ENCODE results near the gene CDC5L.

The CDC5L gene

GRCh38 chr6:44481056-44481455 lies 93.5 kb downstream of the CDC5L start:
- TF ChIP-seq POLR2AphosphoS5 (IDR thresholded peaks at IDR 0.05; ENCODE audit: low read depth, low read length), result no peak
- no peak for TF ChIP-seq TAF1 (IDR thresholded peaks at IDR 0.05; ENCODE audit: low read depth, low read length)
- no peak for TF ChIP-seq PAX5 (IDR thresholded peaks at IDR 0.05; ENCODE audit: insufficient read depth, low read length, severe bottlenecking)
- TF ChIP-seq POLR2A (IDR thresholded peaks at IDR 0.05; ENCODE audit: low read depth, low read length), result no peak
- no peak for TF ChIP-seq SPI1 (IDR thresholded peaks at IDR 0.05; ENCODE audit: low read depth, low read length)
- TF ChIP-seq POU2F2 (IDR thresholded peaks at IDR 0.05; ENCODE audit: low read depth, low read length), result no peak
- DNase-seq (ENCODE audit: insufficient read length, low spot score), result no peak
- FAIRE-seq, result no peak

GRCh38 chr6:44481760-44482159 lies 94.3 kb downstream of the CDC5L start:
- TF ChIP-seq POU2F2 (IDR thresholded peaks at IDR 0.05; ENCODE audit: low read depth, low read length) (no peak), PAX5 (IDR thresholded peaks at IDR 0.05; ENCODE audit: insufficient read depth, low read length, severe bottlenecking) (no peak), TAF1 (IDR thresholded peaks at IDR 0.05; ENCODE audit: low read depth, low read length) (no peak), POLR2AphosphoS5 (IDR thresholded peaks at IDR 0.05; ENCODE audit: low read depth, low read length) (no peak), SPI1 (IDR thresholded peaks at IDR 0.05; ENCODE audit: low read depth, low read length) (no peak), POLR2A (IDR thresholded peaks at IDR 0.05; ENCODE audit: low read depth, low read length) (no peak)
- DNase-seq (ENCODE audit: insufficient read length, low spot score), result no peak
- no peak for FAIRE-seq

GRCh38 chr6:44485601-44486401 lies 98.3 kb downstream of the CDC5L start:
- no peak for TF ChIP-seq POU2F2 (IDR thresholded peaks at IDR 0.05; ENCODE audit: low read depth, low read length)
- TF ChIP-seq TAF1 (IDR thresholded peaks at IDR 0.05; ENCODE audit: low read depth, low read length), result no peak
- no peak for TF ChIP-seq PAX5 (IDR thresholded peaks at IDR 0.05; ENCODE audit: insufficient read depth, low read length, severe bottlenecking)
- no peak for TF ChIP-seq POLR2AphosphoS5 (IDR thresholded peaks at IDR 0.05; ENCODE audit: low read depth, low read length)
- TF ChIP-seq POLR2A (IDR thresholded peaks at IDR 0.05; ENCODE audit: low read depth, low read length), result no peak
- no peak for TF ChIP-seq SPI1 (IDR thresholded peaks at IDR 0.05; ENCODE audit: low read depth, low read length)
- no peak for FAIRE-seq
- DNase-seq (ENCODE audit: insufficient read length, low spot score), result no peak

- no peak for FAIRE-seq
- DNase-seq (ENCODE audit: insufficient read length, low spot score), result no peak
- TF ChIP-seq POU2F2 (IDR thresholded peaks at IDR 0.05; ENCODE audit: low read depth, low read length), result no peak
Observed at GRCh38 chr6:44487002-44487401, 99.5 kb downstream of the CDC5L start.

GRCh38 chr6:44487586-44487985 lies 100.1 kb downstream of the CDC5L start:
- DNase-seq (ENCODE audit: insufficient read length, low spot score), result no peak
- FAIRE-seq, result no peak
- TF ChIP-seq POLR2AphosphoS5 (IDR thresholded peaks at IDR 0.05; ENCODE audit: low read depth, low read length), result no peak
- TF ChIP-seq POU2F2 (IDR thresholded peaks at IDR 0.05; ENCODE audit: low read depth, low read length), result no peak
- no peak for TF ChIP-seq SPI1 (IDR thresholded peaks at IDR 0.05; ENCODE audit: low read depth, low read length)
- TF ChIP-seq PAX5 (IDR thresholded peaks at IDR 0.05; ENCODE audit: insufficient read depth, low read length, severe bottlenecking), result no peak
- TF ChIP-seq POLR2A (IDR thresholded peaks at IDR 0.05; ENCODE audit: low read depth, low read length), result no peak
- TF ChIP-seq TAF1 (IDR thresholded peaks at IDR 0.05; ENCODE audit: low read depth, low read length), result no peak

GRCh38 chr6:44489910-44490604 lies 102.6 kb downstream of the CDC5L start:
- FAIRE-seq (no peak), DNase-seq (ENCODE audit: insufficient read length, low spot score) (no peak)
- TF ChIP-seq POLR2A (IDR thresholded peaks at IDR 0.05; ENCODE audit: low read depth, low read length) (no peak), POU2F2 (IDR thresholded peaks at IDR 0.05; ENCODE audit: low read depth, low read length) (no peak), POLR2AphosphoS5 (IDR thresholded peaks at IDR 0.05; ENCODE audit: low read depth, low read length) (no peak), SPI1 (IDR thresholded peaks at IDR 0.05; ENCODE audit: low read depth, low read length) (no peak), TAF1 (IDR thresholded peaks at IDR 0.05; ENCODE audit: low read depth, low read length) (no peak), PAX5 (IDR thresholded peaks at IDR 0.05; ENCODE audit: insufficient read depth, low read length, severe bottlenecking) (no peak)

GRCh38 chr6:44493132-44493531 lies 105.6 kb downstream of the CDC5L start:
- DNase-seq (ENCODE audit: insufficient read length, low spot score), result no peak
- no peak for FAIRE-seq
- TF ChIP-seq POLR2A (IDR thresholded peaks at IDR 0.05; ENCODE audit: low read depth, low read length) (no peak), SPI1 (IDR thresholded peaks at IDR 0.05; ENCODE audit: low read depth, low read length) (no peak)

GRCh38 chr6:44493593-44493992 lies 106.1 kb downstream of the CDC5L start:
- FAIRE-seq (no peak), DNase-seq (ENCODE audit: insufficient read length, low spot score) (no peak)
- TF ChIP-seq POU2F2 (IDR thresholded peaks at IDR 0.05; ENCODE audit: low read depth, low read length), result no peak
- no peak for TF ChIP-seq TAF1 (IDR thresholded peaks at IDR 0.05; ENCODE audit: low read depth, low read length)
- TF ChIP-seq SPI1 (IDR thresholded peaks at IDR 0.05; ENCODE audit: low read depth, low read length), result no peak

GRCh38 chr6:44494011-44494501 lies 106.5 kb downstream of the CDC5L start:
- TF ChIP-seq TAF1 (IDR thresholded peaks at IDR 0.05; ENCODE audit: low read depth, low read length) (no peak), POU2F2 (IDR thresholded peaks at IDR 0.05; ENCODE audit: low read depth, low read length) (no peak), PAX5 (IDR thresholded peaks at IDR 0.05; ENCODE audit: insufficient read depth, low read length, severe bottlenecking) (no peak), SPI1 (IDR thresholded peaks at IDR 0.05; ENCODE audit: low read depth, low read length) (no peak), POLR2A (IDR thresholded peaks at IDR 0.05; ENCODE audit: low read depth, low read length) (no peak), POLR2AphosphoS5 (IDR thresholded peaks at IDR 0.05; ENCODE audit: low read depth, low read length) (no peak)
- no peak for FAIRE-seq
- no peak for DNase-seq (ENCODE audit: insufficient read length, low spot score)
